HG03457 (cell line): ENCODE results near the gene SRCIN1.

Experiments used
- ATAC-seq: cut with Tn5 transposase; IDR thresholded peaks from one replicate; pipeline ENCODE4 v1.9.1; 2021; ENCODE audit warnings: moderate number of reproducible peaks; ENCODE audit not compliant: unreplicated experiment

SRCIN1 gene

GRCh38 chr17:38601539-38602351 is 4.0 kb downstream of the SRCIN1 start:
- ATAC-seq = no peak

GRCh38 chr17:38600906-38601305 is 4.8 kb downstream of the SRCIN1 start:
- ATAC-seq = no peak

- no peak for ATAC-seq
Observed at GRCh38 chr17:38600416-38600815, 5.3 kb downstream of the SRCIN1 start.

GRCh38 chr17:38599398-38599856 is 6.3 kb downstream of the SRCIN1 start:
- ATAC-seq = no peak

GRCh38 chr17:38598995-38599394 is 6.8 kb downstream of the SRCIN1 start:
- no peak for ATAC-seq

GRCh38 chr17:38598536-38598935 is 7.2 kb downstream of the SRCIN1 start:
- ATAC-seq = no peak

- no peak for ATAC-seq
Observed at GRCh38 chr17:38597375-38597774, 8.4 kb downstream of the SRCIN1 start.

GRCh38 chr17:38596651-38597050 is 9.1 kb downstream of the SRCIN1 start:
- no peak for ATAC-seq

GRCh38 chr17:38595892-38596291 is 9.9 kb downstream of the SRCIN1 start:
- ATAC-seq = no peak

- ATAC-seq = no peak
Observed at GRCh38 chr17:38594152-38594551, 11.6 kb downstream of the SRCIN1 start.

GRCh38 chr17:38592487-38592886 is 13.3 kb downstream of the SRCIN1 start:
- no peak for ATAC-seq

- no peak for ATAC-seq
Observed at GRCh38 chr17:38591759-38592241, 14.0 kb downstream of the SRCIN1 start.

- ATAC-seq = no peak
Observed at GRCh38 chr17:38590988-38591758, 14.6 kb downstream of the SRCIN1 start.

GRCh38 chr17:38589462-38590114 is 16.2 kb downstream of the SRCIN1 start:
- ATAC-seq = no peak

- no peak for ATAC-seq
Observed at GRCh38 chr17:38588788-38589174, 17.0 kb downstream of the SRCIN1 start.

- no peak for ATAC-seq
Observed at GRCh38 chr17:38587947-38588787, 17.6 kb downstream of the SRCIN1 start.

GRCh38 chr17:38587203-38587602 is 18.5 kb downstream of the SRCIN1 start:
- ATAC-seq = no peak

GRCh38 chr17:38586788-38587187 is 19.0 kb downstream of the SRCIN1 start:
- no peak for ATAC-seq

GRCh38 chr17:38585918-38586529 is 19.7 kb downstream of the SRCIN1 start:
- ATAC-seq = no peak
